Stomach smooth muscle (tissue), 2 donors: ENCODE results near the gene NUP85.
"Not testable (repeated sequence)": the region's sequence is repeated elsewhere in the genome, so short reads cannot be mapped to it uniquely, and the experiment has no call there.

Experiments
- H3K27ac ChIP-seq: one replicate; pipeline ENCODE4 v1.7.0; 2013; ENCODE audit warnings: mild to moderate bottlenecking, low read length, inconsistent platforms
- H3K27me3 ChIP-seq, 2 donors: one replicate each; pipeline ENCODE4 v1.7.0; 2013; ENCODE audit warnings: low read length in 2 of 2; ENCODE audit not compliant: insufficient read depth in 2 of 2, control insufficient read depth in 1 of 2
- H3K36me3 ChIP-seq, 2 donors: one replicate each; pipeline ENCODE4 v1.7.0; 2013; ENCODE audit warnings: low read length in 2 of 2; ENCODE audit not compliant: control insufficient read depth in 2 of 2, insufficient read depth in 2 of 2
- H3K4me1 ChIP-seq: one replicate; pipeline ENCODE4 v1.7.0; 2013; ENCODE audit warnings: low read length; ENCODE audit not compliant: control insufficient read depth, insufficient read depth
- H3K4me3 ChIP-seq, 2 donors: one replicate each; pipeline ENCODE4 v1.7.0; 2013; ENCODE audit warnings: low read length in 2 of 2
- H3K9ac ChIP-seq, 2 donors: one replicate each; pipeline ENCODE4 v1.7.0; 2013; ENCODE audit warnings: low read length in 2 of 2, mild to moderate bottlenecking in 1 of 2
- H3K9me3 ChIP-seq, 2 donors: one replicate each; pipeline ENCODE4 v1.7.0; 2013; ENCODE audit warnings: low read length in 2 of 2; ENCODE audit not compliant: control insufficient read depth in 2 of 2
- donor health status: healthy.
- donor health status: Pancreatic carcinoma.

NUP85 gene

GRCh38 chr17:75241502-75241901 is 36.0 kb downstream of the NUP85 start:
- Histone ChIP-seq H3K4me1 (peaks cover 6% of the 10 kb centered on the region), H3K27ac (no peak overlapping the region), H3K36me3 (peaks cover 71 to 82% of the 10 kb centered on the region in 2 donors), H3K9ac (no peak overlapping the region), H3K27me3 (no peaks in the 10 kb centered on the region), H3K9me3 (no peaks in the 10 kb centered on the region), H3K4me3 (no peak overlapping the region)

DNA sequence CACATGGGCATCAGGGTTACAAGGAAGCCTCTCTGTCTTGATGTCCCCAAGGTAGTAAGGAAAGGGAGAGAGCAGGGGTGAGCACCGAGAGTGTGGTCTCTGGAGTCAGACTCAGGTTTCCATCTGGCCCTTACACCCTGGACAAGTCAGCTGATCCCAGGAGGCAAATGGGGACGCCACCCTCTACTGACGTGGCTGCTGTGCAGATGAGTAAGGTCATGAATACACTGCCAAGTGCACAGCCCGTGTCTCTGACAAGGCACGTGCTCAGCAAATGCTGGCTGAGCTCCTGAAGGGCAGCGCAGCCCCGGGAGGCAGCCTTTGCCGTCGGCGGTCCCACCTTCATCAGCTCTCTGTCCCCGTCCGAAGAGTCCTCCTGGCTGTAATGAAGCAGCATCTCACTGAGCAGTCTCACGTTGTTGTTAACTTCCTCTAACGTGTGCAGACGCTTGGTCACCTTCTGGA is 36.5 kb downstream of the NUP85 start:
- Histone ChIP-seq H3K4me3 (no peak overlapping the region), H3K27me3 (no peaks in the 10 kb centered on the region), H3K9ac (no peak overlapping the region), H3K36me3 (peaks cover 66 to 78% of the 10 kb centered on the region in 2 donors), H3K9me3 (no peaks in the 10 kb centered on the region), H3K27ac (no peak overlapping the region), H3K4me1 (peaks cover 6% of the 10 kb centered on the region)

DNA sequence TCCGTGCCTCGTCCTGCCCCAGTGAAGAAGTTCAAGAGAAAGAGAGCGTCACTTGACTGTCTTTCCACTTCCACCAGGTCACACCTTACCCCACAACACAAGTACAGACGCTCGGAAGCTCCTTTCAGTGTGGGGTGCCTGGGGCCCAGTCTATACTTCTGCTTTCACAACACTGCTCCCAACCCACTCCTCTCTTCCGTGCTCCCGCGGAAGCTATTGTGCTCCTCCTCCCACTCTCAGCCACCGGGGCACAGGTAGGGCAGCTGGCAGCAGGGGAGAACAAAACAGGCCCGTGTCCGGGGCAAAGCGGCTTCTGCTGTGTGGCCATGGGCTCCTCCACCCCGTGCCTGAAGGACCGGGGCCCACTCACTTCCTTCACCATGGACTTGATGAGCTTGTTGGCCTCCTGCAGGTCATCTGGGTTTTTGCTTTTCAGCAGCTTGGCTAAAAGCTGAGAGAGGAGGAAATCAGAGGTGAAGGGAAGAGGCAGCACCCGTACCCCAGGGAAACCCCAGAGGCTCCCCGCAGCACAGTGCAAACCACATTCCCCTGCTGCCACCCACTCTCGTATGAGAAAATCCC is 37.1 kb downstream of the NUP85 start:
- no peaks in the 10 kb centered on the region for H3K9me3 ChIP-seq
- peaks cover 6% of the 10 kb centered on the region for H3K4me1 ChIP-seq
- no peak overlapping the region for H3K27ac ChIP-seq
- no peak overlapping the region for H3K9ac ChIP-seq
- H3K36me3 ChIP-seq, result peaks cover 61 to 74% of the 10 kb centered on the region in 2 donors
- no peaks in the 10 kb centered on the region for H3K27me3 ChIP-seq
- no peak overlapping the region for H3K4me3 ChIP-seq

DNA sequence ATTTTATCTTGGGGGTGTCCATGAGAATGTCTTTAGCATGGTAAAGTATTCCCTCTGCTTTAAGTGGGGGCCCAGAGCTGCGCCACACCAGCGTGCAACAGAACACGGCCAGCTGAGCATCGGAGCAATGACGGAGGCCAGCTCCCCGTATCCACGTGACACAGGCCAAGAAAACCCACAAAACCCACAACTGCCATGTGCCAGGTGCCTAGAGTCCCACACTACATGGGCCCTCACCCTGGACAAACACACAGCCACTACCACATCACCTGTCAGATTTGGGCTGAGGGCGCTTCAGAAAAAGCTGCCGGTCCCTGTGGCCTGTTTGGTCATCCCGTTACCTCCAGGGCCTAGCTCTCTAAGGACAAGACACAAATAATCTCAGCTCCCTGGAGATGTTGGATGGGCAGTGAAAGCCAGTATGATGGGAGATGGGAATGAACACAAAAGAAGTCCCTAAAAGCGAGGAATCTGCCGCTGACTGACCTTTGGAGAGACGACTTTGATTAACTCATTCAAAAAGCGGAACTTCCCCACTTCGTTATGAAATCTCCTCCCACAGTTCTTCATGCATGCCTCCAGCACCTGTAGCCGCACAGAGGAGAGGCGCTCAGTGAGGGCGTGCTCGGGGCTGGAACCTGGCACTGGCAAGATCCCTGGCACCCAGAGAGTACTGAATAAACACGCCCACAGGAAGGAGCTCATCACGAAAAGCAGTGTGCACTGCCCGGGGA is 38.8 kb downstream of the NUP85 start:
- Histone ChIP-seq H3K36me3 (peaks cover 56 to 68% of the 10 kb centered on the region in 2 donors), H3K27ac (no peak overlapping the region)

DNA sequence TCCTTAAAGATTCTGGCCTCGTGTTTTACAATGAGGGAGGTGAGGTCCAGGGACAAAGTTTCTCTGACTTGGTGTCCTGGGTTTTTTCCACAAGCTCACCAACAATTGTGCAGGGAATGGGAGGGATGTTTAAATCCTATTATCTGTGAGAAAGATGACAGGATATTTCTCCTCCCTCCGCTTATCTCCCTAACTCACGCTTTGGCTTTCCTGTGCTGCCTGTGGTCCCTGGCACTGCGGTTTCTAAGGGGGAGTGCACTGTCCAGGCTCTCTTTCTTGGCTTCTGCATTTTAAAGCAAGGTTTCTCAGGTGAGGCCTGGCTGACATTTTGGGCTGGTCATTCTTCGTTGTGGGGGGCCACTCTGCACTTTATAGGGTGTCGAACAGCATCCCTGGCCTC is 39.5 kb downstream of the NUP85 start:
- no peak overlapping the region for H3K9ac ChIP-seq
- no peaks in the 10 kb centered on the region for H3K27me3 ChIP-seq
- H3K9me3 ChIP-seq, result no peaks in the 10 kb centered on the region
- no peak overlapping the region for H3K27ac ChIP-seq
- no peak overlapping the region for H3K4me3 ChIP-seq
- H3K4me1 ChIP-seq, result peaks cover 7% of the 10 kb centered on the region
- H3K36me3 ChIP-seq, result peaks cover 56 to 63% of the 10 kb centered on the region in 2 donors

More for the DNA sequence above, 38.8 kb downstream of the NUP85 start:
- no peak overlapping the region for H3K9ac ChIP-seq
- H3K9me3 ChIP-seq, result no peaks in the 10 kb centered on the region
- peaks cover 6% of the 10 kb centered on the region for H3K4me1 ChIP-seq
- H3K4me3 ChIP-seq, result no peak overlapping the region
- H3K27me3 ChIP-seq, result no peaks in the 10 kb centered on the region

DNA sequence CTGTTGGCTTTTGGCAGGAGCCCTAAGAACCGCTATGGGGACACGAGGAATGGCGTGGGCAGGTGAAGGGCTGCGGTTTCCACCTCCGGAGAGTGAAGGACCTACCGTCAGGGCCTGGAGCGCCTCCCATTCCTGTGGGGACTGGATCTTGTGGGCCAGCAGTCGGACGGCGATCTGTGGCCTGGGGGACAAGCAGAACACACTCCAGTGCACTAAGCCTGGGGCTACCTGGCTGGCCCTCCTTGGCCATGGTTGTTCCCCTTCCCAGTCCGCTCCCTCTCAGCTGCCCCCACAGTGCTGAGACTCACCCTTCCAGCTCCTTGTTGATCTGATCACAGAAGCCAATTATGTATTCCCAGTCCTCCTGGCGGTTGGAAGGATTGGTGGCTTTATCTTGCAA is 40.9 kb downstream of the NUP85 start:
- Histone ChIP-seq H3K27me3 (no peaks in the 10 kb centered on the region), H3K9ac (no peak overlapping the region), H3K9me3 (no peaks in the 10 kb centered on the region), H3K4me3 (no peak overlapping the region), H3K4me1 (peaks cover 6% of the 10 kb centered on the region), H3K27ac (no peak overlapping the region), H3K36me3 (peaks cover 50 to 52% of the 10 kb centered on the region in 2 donors)

DNA sequence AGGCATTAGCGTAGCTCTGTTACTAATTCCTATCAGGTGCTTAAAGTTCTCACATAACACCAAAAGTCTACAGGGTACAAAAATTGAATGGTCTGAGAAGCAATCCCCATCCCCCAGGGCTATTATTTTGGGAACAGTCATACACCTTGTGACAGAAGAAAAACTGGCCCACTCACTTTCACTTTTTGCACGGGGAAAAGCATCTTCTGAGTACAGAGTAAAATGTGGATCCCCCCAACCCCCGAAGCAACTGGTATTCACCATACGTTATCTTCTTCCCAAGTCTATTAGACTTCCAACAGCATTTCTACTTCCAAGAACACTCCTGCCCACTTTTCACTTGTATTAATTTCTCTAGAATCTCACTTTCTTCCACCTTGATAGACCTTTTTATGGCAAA is 44.1 kb downstream of the NUP85 start:
- Histone ChIP-seq H3K9me3 (no peaks in the 10 kb centered on the region), H3K9ac (no peak overlapping the region), H3K36me3 (peaks cover 20% of the 10 kb centered on the region in 2 donors), H3K4me1 (peaks cover 4% of the 10 kb centered on the region), H3K27me3 (no peaks in the 10 kb centered on the region), H3K27ac (no peak overlapping the region), H3K4me3 (no peak overlapping the region)

DNA sequence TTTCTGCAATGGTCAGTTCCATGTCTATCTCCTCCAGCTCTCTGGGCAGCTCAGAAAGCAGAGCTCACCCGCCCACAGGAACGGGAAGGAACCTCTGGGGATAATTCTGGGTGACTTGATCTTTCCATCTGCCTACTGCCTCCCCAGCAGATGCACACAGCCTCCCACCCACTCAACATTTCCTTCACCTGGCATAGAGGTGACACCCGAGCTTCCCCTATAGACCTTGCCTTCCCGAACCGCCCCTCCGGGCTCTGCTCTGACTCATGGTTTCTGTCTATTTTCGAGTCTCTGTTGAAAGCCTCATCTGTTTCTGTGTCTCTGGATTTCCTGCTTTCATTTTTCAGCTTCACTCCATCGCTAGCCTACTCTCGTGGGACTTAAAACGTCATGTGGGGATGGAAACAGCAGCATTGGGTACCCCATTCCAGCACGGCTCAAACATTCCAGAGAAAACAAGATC is 44.6 kb downstream of the NUP85 start:
- peaks cover 15 to 16% of the 10 kb centered on the region in 2 donors for H3K36me3 ChIP-seq
- H3K9me3 ChIP-seq, result no peaks in the 10 kb centered on the region
- no peak overlapping the region for H3K9ac ChIP-seq
- no peak overlapping the region for H3K27ac ChIP-seq
- peaks cover 4% of the 10 kb centered on the region for H3K4me1 ChIP-seq
- H3K27me3 ChIP-seq, result no peaks in the 10 kb centered on the region
- H3K4me3 ChIP-seq, result no peak overlapping the region

- H3K27ac ChIP-seq, result no peak overlapping the region
- no peak overlapping the region for H3K9ac ChIP-seq
- H3K4me1 ChIP-seq, result peaks cover 4% of the 10 kb centered on the region
- H3K4me3 ChIP-seq, result no peak overlapping the region
- no peaks in the 10 kb centered on the region for H3K36me3 ChIP-seq
- no peaks in the 10 kb centered on the region for H3K9me3 ChIP-seq
- H3K27me3 ChIP-seq, result no peaks in the 10 kb centered on the region
Measured at GRCh38 chr17:75252039-75252816, 46.7 kb downstream of the NUP85 start.

DNA sequence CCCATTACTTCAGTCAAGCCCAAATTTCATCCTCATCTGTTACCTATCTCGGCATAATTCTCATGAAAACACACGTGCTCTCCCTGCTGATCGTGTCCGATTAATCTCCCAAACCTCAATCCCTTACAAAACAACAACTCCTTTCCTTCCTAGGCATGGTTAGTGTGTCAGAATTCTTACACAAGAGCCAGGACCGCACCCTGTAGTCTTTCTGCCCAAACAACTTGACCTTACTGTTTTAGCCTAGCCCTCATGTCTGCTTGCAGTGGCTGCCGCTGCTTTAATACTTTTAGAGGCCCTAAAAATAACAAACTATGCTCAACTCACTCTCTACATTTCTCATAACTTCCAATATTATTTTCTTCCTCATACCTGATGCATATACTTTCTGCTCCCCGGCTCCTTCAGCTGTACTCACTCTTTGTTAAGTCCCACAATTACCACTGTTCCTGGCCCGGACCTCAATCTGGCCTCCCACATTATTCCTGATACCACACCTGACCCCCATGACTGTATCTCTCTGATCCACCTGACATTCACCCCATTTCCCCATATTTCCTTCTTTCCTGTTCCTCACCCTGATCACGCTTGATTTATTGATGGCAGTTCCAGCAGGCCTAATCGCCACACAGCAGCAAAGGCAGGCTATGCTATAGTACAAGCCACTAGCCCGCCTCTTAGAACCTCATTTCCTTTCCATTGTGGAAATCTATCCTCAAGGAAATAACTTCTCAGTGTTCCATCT is 50.6 kb downstream of the NUP85 start:
- not testable (repeated sequence) for H3K9me3 ChIP-seq, H3K36me3 ChIP-seq, H3K4me3 ChIP-seq, H3K27ac ChIP-seq, H3K27me3 ChIP-seq, H3K9ac ChIP-seq
- H3K4me1 ChIP-seq, result peaks cover 19% of the 10 kb centered on the region
